ENCODE measurements around the gene WDR36. TPM values are rescaled to one million over a fixed set of nuclear protein-coding genes. Genes with fewer than 3 reads are reported as not detected.

Gene WDR36
- polyA plus RNA-seq, 3 donors: 3.5 to 7.9 (median 7.1) TPM

DNA sequence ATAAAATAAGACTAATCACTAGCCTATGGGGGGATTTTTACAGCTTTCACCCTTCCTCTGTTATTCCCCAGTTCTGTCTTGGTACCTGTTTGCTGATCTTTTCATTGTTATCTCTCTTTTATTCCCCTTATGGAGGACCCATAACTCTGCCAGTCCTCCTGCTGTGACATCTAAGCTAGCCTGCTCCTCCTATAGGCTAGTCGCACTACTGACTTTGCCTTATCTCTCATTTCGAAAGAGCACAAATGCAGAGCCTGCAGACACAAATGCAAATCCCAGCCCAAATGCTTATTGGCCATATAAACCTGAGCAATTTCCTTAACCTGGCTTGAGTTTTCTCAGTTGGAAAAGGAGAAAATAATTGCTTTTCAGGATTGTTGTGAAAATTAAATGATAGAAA is 72.9 kb downstream of the WDR36 start:
- 70 to 95% (median 90%) methylated on average over 2 of the region's 2 CpGs for WGBS, 3 donors
- no peak overlapping the region for H3K27ac ChIP-seq (ENCODE audit: low read depth, low read length)

DNA sequence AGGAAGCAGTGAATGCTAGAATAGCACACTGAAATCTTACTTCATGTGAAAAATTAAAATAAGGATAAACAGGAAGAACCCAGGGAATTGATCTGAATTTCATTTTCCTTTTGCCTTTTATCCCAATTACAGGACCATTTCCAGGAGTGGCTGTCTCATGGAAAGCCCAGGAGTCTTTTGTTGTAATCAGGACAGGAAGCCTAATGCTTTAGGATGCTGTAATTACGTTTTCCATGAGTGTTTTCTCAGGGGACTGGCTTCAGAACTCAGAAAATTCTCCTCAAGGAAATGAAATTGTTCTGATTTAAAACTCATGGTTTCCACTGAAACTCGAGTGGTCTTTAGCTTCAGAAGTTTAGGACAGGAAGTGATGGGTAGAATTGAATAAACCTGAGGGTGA is 75.4 kb downstream of the WDR36 start:
- 62 to 70% (median 69%) methylated on average over 2 of the region's 2 CpGs for WGBS, 3 donors
- H3K27ac ChIP-seq (ENCODE audit: low read depth, low read length): no peak overlapping the region

DNA sequence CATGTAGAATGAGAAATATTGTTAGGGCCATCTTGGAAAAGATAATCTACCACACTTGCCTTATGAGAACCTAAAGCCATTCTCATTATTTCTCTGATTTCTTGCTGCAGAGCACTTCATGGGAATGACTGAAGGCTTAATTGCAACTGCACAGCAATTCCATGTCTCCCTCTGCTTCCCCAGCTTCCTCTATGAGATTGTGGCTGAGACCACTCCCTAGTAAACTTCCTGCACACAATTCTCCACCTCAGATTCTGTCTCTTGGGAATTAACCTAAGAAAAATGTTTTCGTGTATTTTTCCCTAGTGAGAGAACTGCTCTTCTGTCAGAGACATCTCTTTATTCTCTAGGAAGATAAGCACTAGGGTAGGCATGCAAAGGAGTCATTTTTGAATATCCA is 76.5 kb downstream of the WDR36 start:
- no peak overlapping the region for H3K27ac ChIP-seq (ENCODE audit: low read depth, low read length)
- 0 to 5% (median 0%) methylated on average over 1 of the region's 1 CpG for WGBS, 3 donors

DNA sequence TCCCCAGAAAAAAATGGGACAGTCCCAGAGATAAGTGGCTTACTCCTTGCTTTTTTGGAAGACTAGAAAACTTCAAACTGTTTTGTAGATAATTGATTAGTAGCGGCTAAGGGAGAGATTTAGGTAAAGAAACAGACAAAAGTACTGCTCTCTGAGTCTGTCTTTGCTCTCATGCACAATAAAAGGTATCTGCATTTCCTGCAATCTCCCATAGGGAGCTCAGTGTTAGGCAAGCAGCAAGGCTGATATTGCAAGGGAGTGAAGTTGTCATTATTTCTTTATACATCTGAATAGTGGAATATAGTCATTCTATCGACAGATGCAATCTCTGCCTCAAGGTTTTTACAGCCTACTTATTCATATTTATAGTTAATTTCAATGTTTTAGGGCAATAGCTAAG is 77.1 kb downstream of the WDR36 start:
- WGBS, 3 donors: 52 to 82% (median 77%) methylated on average over 2 of the region's 2 CpGs
- no peak overlapping the region for H3K27ac ChIP-seq (ENCODE audit: low read depth, low read length)

DNA sequence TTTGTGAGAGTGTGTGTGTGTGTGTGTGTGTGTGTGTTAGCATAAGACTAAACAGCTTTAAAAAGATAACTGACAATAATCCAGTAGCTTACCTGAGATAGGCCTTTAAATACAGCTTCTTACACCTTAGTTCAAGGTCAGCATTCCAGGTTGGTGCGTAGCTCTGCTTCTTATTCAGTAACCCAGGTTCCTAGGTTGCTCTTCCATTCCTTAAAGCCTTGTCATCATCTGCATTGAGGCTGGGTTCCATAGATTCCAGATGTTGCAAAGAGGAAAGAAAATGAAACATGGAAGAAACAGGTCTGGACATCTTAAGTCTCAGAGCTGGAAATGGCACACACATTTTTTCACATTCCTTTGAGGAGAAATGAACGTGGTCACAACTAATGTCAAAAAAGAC is 78.1 kb downstream of the WDR36 start:
- no peak overlapping the region for H3K27ac ChIP-seq (ENCODE audit: low read depth, low read length)
- WGBS, 3 donors: 60 to 84% (median 78%) methylated on average over 2 of the region's 2 CpGs

DNA sequence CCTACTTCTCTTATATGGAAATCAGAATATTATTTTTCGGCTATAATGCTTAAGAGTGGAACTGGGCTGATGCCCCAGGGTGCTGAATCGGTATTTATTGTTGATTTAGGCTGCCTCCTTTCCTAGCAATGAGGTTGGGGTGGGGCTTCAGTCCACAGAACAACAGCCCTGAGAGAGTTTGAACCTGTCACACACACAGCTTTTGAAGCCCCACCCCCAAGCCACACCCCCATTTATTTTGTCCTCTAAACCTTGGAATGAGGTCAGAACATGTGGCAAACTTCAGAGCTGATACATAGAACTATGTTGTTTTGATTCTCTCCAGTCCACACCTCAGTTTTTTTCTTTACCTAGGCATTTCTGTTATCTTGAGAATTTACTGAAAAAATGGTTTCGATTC is 80.4 kb downstream of the WDR36 start:
- H3K27ac ChIP-seq (ENCODE audit: low read depth, low read length): no peak overlapping the region
- WGBS, 3 donors: 62 to 78% (median 75%) methylated on average over 3 of the region's 3 CpGs

DNA sequence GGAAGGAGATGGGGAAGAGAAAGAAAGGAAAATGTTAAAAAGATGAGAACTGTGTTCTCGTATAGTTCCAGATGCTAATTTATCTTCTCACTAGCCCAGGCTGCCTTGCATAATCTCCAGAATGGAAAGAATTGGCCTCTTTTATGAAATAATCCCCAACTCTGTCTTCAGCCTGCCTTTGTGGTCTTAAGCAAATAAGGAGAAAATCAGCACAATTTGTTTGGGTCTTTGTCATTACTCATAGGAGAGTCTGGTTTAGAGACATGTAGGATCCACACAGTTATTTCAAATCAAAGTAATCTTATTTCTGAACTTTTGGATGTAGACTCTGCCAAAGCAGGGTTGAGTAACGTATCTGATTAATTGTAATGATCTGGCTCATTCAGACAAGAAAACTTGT is 81.3 kb downstream of the WDR36 start:
- WGBS, 3 donors: 55 to 76% (median 75%) methylated on average over 2 of the region's 2 CpGs
- H3K27ac ChIP-seq (ENCODE audit: low read depth, low read length): no peak overlapping the region

Other genes starting within 250 kb of the WDR36 start
- 1 to 10 TPM in 2 of 3 donors, under 1 TPM in 1; 0.06 to 4.5 (median 1.5) TPM for gene TSLP, start 20.6 kb upstream of the WDR36 start, polyA plus RNA-seq
- under 1 TPM in 2 of 3 donors, not detected in 1; 0.17 to 0.43 TPM for gene CAMK4, start 132.0 kb downstream of the WDR36 start, polyA plus RNA-seq

All from adipose tissue (tissue), 3 donors.